Naive B cell (primary cell): Measurements from ENCODE around the gene CAPN10. TPM values are rescaled to one million over a fixed set of nuclear protein-coding genes. Genes with fewer than 3 reads are reported as not detected.

Experiments
- ATAC-seq, 2 donors: fragments of 150-1000 bp; cut with Tn5 transposase; 2 replicates each; pipeline ENCODE4 v1.10.0; 2021; ENCODE audit warnings: low read depth in 2 of 2, mild to moderate bottlenecking in 2 of 2, moderate library complexity in 2 of 2
- DNase-seq: peaks from one replicate; pipeline ENCODE4 v3.0.0; 2022
- H3K27ac Mint-ChIP-seq, 6 donors: one replicate each; pipeline ENCODE4 v1.8.0; 2020 to 2022; ENCODE audit warnings: mild to moderate bottlenecking in 6 of 6, mixed read lengths in 6 of 6, moderate library complexity in 5 of 6, inconsistent platforms in 2 of 6
- H3K27me3 Mint-ChIP-seq, 3 donors: one replicate each; pipeline ENCODE4 v1.8.0; 2021 to 2022; ENCODE audit warnings: mixed read lengths in 3 of 3, mild to moderate bottlenecking in 1 of 3
- H3K36me3 Mint-ChIP-seq, 2 donors: one replicate each; pipeline ENCODE4 v1.8.0; 2020 to 2022; ENCODE audit warnings: mixed read lengths in 2 of 2, inconsistent platforms in 1 of 2, mild to moderate bottlenecking in 1 of 2
- H3K4me1 Mint-ChIP-seq, 3 donors: one replicate each; pipeline ENCODE4 v1.8.0; 2020 to 2022; ENCODE audit warnings: mixed read lengths in 3 of 3, inconsistent platforms in 1 of 3, mild to moderate bottlenecking in 1 of 3, moderate library complexity in 1 of 3
- H3K4me3 Mint-ChIP-seq, 8 donors: one replicate each; pipeline ENCODE4 v1.8.0; 2020 to 2022; ENCODE audit warnings: mild to moderate bottlenecking in 8 of 8, mixed read lengths in 8 of 8, moderate library complexity in 8 of 8, inconsistent platforms in 2 of 8
- H3K9me3 Mint-ChIP-seq, 7 donors: one replicate each; pipeline ENCODE4 v1.8.0; 2020 to 2022; ENCODE audit warnings: mixed read lengths in 7 of 7, mild to moderate bottlenecking in 5 of 7, inconsistent platforms in 2 of 7, moderate library complexity in 1 of 7
- polyA plus RNA-seq, 6 donors: library from polyadenylated mRNA; unstranded; fragments of 300-500 nt; fragmentation: Illumina TruSeq; gene quantifications; one replicate each; pipeline ENCODE4 v1.2.3, GENCODE V29; 2021; ENCODE audit warnings: low read depth in 6 of 6

The CAPN10 gene
- polyA plus RNA-seq, 6 donors from 2014 or later = 1.4 to 19.0 (median 7.5) TPM

DNA sequence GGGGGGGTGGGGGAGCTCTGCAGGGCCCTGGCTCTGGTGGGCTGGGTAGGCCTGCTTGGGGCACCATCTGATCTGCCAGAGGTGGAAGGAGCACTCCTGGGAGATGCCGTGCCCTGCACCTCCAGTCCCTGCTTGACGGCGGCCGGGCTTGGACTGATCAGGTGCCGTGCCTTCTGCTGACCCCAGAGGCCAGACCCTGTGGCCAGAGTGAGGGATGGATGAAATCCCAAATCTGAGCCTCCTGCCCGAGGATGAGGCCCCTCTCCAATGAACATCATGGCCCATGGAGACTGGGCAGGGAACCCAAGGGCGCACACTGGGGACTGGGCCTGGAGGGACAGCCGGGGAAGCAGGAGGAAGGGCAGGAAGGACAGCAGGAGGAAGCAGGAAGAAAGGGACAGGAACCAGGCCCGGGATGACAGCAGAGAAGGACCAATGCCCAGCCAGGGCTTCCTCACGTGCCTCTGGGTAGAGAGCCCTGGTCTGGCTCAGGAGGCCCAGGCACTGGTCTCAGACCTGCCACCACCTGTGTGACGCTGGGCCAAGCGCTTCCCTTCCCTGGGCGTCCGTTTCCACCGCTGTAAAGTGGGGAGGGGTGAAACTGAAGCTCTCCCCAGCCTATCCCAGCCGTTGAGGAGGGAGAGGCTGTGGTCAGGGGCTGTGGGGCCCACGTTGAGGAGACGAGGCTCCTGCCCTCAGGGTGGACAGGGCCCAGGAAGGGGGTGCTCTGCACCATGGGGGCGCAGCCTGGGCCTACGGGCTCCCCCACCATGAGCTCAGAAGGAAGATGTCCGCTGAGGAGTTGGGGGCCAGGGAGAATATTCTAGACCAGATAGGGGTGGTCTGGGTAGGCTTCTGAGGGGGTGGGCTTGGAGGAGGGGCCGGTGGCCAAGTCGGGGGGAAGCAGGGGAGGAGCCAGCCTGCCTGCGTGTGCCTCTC, 37.7 kb downstream of the CAPN10 start:
- peak overlapping the region in 5 of 6 donors; percentile 33 to 95 (median 88) for H3K27ac Mint-ChIP-seq
- no peak for ATAC-seq
- H3K4me3 Mint-ChIP-seq = peak overlapping the region in 5 of 8 donors; percentile 23 to 87 (median 64)
- H3K4me1 Mint-ChIP-seq = peaks cover 17 to 28% (median 26%) of the 10 kb centered on the region in 3 donors
- peaks cover 0 to 5% (median 0%) of the 10 kb centered on the region in 7 donors for H3K9me3 Mint-ChIP-seq
- H3K27me3 Mint-ChIP-seq = peaks cover 5 to 32% (median 7%) of the 10 kb centered on the region in 3 donors
- H3K36me3 Mint-ChIP-seq = no peaks in the 10 kb centered on the region
- no peak for DNase-seq

DNA sequence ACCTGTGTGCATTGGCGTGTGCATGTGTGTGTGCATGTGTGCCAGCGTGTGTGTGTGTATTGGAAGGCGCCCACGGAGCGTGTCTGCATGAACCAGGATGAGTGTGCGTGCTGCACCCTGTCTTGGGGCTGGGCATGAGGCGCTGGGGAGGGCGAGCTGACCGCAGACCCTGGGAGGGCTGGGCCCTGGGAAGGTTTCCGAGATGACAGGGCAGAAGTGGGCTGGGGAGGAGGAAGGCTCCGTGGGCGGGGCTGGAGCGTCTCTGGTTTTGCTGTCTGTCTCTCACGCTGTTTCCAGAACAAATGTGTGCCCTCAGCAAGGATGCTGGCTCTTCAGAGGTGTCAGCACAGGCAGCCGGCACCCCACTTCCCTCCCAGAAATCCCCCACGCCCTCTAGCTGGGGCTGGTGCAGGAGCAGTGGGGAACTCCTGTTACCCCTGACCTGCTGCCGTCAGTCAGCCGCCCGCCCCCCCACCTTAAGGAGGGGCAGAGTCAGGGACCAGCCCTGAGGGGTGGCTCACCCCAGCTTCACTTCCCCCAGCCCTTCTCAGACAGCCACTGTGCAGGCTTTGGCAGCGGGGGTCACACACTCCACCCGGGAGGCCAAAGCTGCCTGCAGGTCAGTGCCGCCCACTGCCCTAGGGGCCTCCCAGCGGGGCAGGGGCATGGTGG, 38.6 kb downstream of the CAPN10 start, which contains the start of gene GPR35:
Gene GPR35, plus strand, starts transcription at position 531 of the 672 bp plus-strand sequence. CDS start 4,473 bp downstream, outside the sequence.
- peak within 1 kb of the TSS; percentile 43 to 87 (median 68) for H3K4me3 Mint-ChIP-seq
- DNase-seq = peak; percentile 71
- H3K9me3 Mint-ChIP-seq = peaks cover 0 to 5% (median 0%) of the 10 kb centered on the region in 7 donors
- H3K27me3 Mint-ChIP-seq = peaks cover 5 to 32% (median 7%) of the 10 kb centered on the region in 3 donors
- peaks cover 17 to 26% (median 23%) of the 10 kb centered on the region in 3 donors for H3K4me1 Mint-ChIP-seq
- H3K36me3 Mint-ChIP-seq = no peaks in the 10 kb centered on the region
- H3K27ac Mint-ChIP-seq = peak within 1 kb of the TSS; percentile 33 to 95 (median 72)
- peak; percentile 75 to 86 for ATAC-seq

DNA sequence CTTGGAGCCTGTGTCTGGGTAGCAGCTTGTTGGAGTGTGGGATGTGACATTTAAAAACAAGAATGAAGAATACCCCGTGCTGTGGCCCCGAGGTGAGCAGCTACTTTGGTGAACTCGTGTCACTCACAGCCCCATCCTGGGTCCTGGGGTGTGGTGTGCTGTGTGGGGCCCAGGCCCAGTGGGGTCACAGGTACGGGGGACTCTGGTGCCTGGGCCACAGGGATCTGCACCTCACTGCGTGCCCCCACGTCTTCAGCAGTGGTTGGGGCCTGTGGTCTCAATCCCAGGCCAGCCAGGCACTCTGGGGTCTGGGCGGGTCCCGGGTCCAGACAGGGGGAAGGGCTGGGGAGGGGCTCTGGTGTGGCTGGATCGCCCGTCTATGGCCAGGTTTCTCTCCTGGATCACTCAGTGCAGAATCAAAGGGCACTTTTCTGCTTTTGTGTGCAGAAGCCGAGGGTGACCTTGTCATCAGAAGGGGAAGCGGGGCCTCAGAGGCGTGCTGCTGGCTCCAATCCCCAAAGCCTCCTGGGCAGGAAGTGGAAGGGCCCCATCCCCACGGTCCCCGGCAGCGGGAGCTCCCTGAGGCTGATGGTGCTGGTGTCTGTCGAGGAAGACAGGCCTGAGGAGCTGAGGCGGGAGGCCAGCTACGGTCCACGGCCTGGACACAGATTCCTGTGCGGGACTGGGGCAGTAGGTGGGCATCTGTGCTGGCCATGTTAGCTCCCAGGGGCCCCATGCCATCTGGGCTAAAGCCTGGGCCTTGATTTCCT, 40.2 kb downstream of the CAPN10 start:
- Mint-ChIP-seq H3K27ac (peak overlapping the region in 3 of 6 donors; percentile 68 to 92 (median 84)), H3K27me3 (peaks cover 5 to 32% (median 7%) of the 10 kb centered on the region in 3 donors), H3K4me1 (peaks cover 11 to 26% (median 16%) of the 10 kb centered on the region in 3 donors), H3K36me3 (no peaks in the 10 kb centered on the region), H3K9me3 (peaks cover 0 to 1% (median 0%) of the 10 kb centered on the region in 7 donors), H3K4me3 (peak overlapping the region in 3 of 8 donors; percentile 11 to 33 (median 22))
- ATAC-seq = peak; percentile 13 to 32
- DNase-seq = no peak

DNA sequence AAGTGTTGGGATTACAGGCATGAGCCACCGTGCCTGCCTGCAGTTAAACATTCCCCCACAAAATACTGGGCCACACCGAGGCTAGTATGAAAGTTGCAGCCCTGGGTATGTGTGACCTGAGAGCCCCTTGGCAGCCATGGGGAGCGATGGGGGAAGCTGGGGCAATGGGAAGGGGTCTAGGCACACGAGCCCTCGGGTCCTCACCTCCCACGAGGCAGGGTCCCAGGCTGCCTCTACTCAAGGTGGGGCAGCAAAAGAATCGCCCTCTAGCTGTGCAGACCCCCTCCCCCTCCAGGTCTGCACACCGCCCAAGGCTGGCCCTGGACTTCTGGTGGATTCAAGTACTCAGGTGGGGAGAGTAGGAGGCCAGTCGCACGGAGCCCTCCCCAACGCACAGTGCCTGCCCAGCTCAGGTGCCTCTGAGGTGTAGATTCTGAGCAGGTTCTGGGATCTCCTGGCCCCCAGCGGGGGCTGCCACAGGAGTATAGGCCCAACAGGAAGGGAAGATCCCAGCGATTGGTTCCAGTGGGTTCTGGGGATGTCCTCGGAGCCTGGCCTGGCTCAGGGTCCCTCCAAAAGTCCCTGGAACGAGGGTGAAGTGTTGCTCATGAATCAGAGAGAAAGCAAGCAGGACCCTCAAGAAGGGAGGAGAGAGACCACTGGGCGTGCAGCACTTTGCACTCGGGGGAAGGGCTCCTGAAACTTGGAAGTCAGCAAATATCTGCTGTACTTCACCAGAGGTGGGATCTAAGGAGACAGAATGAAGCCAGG, 41.4 kb downstream of the CAPN10 start:
- ATAC-seq (no peak), DNase-seq (no peak)
- H3K9me3 Mint-ChIP-seq = peaks cover 0 to 7% (median 5%) of the 10 kb centered on the region in 7 donors
- no peak overlapping the region for H3K4me3 Mint-ChIP-seq
- peaks cover 11 to 26% (median 16%) of the 10 kb centered on the region in 3 donors for H3K4me1 Mint-ChIP-seq
- H3K27me3 Mint-ChIP-seq = peaks cover 4 to 21% (median 5%) of the 10 kb centered on the region in 3 donors
- H3K27ac Mint-ChIP-seq = peak overlapping the region in 1 of 6 donors; percentile 69
- H3K36me3 Mint-ChIP-seq = peaks cover 0 to under 1% of the 10 kb centered on the region in 2 donors

DNA sequence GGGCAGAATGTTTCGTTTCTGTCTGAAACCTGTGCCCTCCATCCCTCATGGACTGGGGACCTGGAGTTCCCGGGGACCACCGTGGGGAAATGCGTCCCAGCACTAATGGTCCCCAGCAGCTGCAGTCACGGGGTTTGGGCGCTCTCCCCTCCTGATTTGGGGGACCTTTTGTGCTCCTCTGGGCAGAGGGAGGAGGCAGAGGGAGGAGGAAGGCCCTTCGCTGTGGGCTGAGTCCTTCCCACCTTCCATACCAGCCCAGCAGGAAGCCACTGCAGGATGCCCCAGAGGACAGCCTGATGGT, 41.9 kb downstream of the CAPN10 start:
- Mint-ChIP-seq H3K27ac (no peak overlapping the region), H3K36me3 (peaks cover 4 to 6% of the 10 kb centered on the region in 2 donors), H3K27me3 (peaks cover 4 to 16% (median 5%) of the 10 kb centered on the region in 3 donors), H3K9me3 (peaks cover 4 to 13% (median 10%) of the 10 kb centered on the region in 7 donors), H3K4me3 (no peak overlapping the region), H3K4me1 (peaks cover 11 to 26% (median 16%) of the 10 kb centered on the region in 3 donors)
- ATAC-seq (no peak), DNase-seq (no peak)

DNA sequence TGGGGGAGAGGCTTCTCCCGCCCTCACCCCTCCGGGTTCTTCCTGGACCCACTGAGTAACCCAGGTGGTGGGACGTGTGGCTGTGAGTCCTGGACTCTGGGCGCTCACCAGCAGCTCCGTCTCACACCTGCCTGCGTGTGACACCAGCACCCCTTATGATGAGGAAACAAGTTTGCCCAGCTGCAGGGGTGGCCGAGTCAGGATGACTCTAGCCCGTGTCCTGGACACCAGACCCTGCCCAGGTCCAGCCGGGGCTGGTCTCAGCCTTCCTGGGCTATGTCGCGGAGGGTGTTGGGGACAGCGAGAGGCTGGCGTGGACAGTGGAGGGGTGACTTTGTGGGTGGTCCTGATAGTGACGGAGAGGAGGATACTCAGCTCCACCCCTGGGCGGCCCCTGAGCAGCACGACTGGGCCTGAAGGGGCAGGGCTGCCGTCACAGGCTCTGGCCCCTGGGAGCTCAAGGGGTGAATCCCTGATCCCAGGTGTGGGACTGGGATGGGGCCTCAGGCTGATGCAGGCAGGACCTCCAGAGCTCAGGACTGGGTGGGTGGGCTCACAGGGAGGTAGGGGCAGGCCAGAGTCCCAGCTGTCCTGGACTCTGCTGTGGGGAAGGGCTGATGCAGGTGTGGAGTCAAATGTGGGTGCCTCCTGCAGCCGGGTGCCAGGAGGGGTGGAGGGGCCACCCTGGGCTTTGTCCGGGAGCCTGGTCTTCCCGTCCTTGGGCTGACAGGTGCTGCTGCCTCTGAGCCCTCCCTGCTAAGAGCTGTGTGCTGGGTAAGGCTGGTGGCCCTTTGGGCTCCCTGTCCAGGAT, 42.5 kb downstream of the CAPN10 start:
- DNase-seq = no peak
- Mint-ChIP-seq H3K36me3 (peaks cover 9 to 10% of the 10 kb centered on the region in 2 donors), H3K27ac (peak overlapping the region in 1 of 6 donors; percentile 26), H3K4me1 (peaks cover 11 to 25% (median 16%) of the 10 kb centered on the region in 3 donors), H3K4me3 (no peak overlapping the region), H3K9me3 (peaks cover 6 to 17% (median 14%) of the 10 kb centered on the region in 7 donors), H3K27me3 (peaks cover 4 to 14% (median 5%) of the 10 kb centered on the region in 3 donors)
- ATAC-seq = no peak

DNA sequence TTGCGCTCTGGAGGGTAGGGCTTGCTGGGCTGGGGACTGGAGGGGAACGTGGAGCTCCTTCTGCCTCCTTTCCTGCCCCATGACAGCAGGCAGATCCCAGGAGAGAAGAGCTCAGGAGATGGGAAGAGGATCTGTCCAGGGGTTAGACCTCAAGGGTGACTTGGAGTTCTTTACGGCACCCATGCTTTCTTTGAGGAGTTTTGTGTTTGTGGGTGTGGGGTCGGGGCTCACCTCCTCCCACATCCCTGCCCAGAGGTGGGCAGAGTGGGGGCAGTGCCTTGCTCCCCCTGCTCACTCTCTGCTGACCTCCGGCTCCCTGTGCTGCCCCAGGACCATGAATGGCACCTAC, 43.1 kb downstream of the CAPN10 start:
- Mint-ChIP-seq H3K27me3 (peaks cover 4 to 10% (median 5%) of the 10 kb centered on the region in 3 donors), H3K9me3 (peaks cover 9 to 23% (median 19%) of the 10 kb centered on the region in 7 donors), H3K4me1 (peaks cover 10 to 19% (median 16%) of the 10 kb centered on the region in 3 donors), H3K36me3 (peaks cover 15% of the 10 kb centered on the region in 2 donors), H3K4me3 (no peak overlapping the region), H3K27ac (no peak overlapping the region)
- no peak for DNase-seq
- ATAC-seq = no peak

DNA sequence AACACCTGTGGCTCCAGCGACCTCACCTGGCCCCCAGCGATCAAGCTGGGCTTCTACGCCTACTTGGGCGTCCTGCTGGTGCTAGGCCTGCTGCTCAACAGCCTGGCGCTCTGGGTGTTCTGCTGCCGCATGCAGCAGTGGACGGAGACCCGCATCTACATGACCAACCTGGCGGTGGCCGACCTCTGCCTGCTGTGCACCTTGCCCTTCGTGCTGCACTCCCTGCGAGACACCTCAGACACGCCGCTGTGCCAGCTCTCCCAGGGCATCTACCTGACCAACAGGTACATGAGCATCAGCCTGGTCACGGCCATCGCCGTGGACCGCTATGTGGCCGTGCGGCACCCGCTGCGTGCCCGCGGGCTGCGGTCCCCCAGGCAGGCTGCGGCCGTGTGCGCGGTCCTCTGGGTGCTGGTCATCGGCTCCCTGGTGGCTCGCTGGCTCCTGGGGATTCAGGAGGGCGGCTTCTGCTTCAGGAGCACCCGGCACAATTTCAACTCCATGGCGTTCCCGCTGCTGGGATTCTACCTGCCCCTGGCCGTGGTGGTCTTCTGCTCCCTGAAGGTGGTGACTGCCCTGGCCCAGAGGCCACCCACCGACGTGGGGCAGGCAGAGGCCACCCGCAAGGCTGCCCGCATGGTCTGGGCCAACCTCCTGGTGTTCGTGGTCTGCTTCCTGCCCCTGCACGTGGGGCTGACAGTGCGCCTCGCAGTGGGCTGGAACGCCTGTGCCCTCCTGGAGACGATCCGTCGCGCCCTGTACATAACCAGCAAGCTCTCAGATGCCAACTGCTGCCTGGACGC, 43.6 kb downstream of the CAPN10 start:
- Mint-ChIP-seq H3K27ac (no peak overlapping the region), H3K9me3 (peaks cover 13 to 28% (median 24%) of the 10 kb centered on the region in 7 donors), H3K4me3 (no peak overlapping the region), H3K4me1 (peaks cover 4 to 13% (median 12%) of the 10 kb centered on the region in 3 donors), H3K27me3 (peaks cover 0 to 5% (median 4%) of the 10 kb centered on the region in 3 donors), H3K36me3 (peaks cover 18 to 21% of the 10 kb centered on the region in 2 donors)
- ATAC-seq = no peak
- DNase-seq = no peak

DNA sequence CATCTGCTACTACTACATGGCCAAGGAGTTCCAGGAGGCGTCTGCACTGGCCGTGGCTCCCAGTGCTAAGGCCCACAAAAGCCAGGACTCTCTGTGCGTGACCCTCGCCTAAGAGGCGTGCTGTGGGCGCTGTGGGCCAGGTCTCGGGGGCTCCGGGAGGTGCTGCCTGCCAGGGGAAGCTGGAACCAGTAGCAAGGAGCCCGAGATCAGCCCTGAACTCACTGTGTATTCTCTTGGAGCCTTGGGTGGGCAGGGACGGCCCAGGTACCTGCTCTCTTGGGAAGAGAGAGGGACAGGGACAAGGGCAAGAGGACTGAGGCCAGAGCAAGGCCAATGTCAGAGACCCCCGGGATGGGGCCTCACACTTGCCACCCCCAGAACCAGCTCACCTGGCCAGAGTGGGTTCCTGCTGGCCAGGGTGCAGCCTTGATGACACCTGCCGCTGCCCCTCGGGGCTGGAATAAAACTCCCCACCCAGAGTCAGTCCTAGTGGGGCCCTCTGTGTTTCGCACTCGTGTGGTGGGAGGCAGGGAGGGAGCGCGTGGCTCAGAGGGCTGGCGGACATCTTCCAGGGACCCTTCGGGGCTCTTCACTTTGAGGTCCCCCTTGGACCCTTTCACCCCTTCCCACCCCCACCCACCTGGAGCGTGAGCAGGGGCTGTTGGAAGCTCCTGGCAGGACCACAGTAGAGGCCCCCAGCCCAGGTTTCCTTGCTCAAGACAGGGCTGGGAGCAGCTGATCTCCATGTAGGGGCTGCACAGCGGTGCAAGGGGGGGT, 44.4 kb downstream of the CAPN10 start:
- peaks cover 13 to 30% (median 24%) of the 10 kb centered on the region in 7 donors for H3K9me3 Mint-ChIP-seq
- H3K27me3 Mint-ChIP-seq = no peaks in the 10 kb centered on the region
- ATAC-seq = no peak
- H3K4me1 Mint-ChIP-seq = peaks cover 0 to 10% (median 7%) of the 10 kb centered on the region in 3 donors
- H3K27ac Mint-ChIP-seq = no peak overlapping the region
- peaks cover 18 to 21% of the 10 kb centered on the region in 2 donors for H3K36me3 Mint-ChIP-seq
- DNase-seq = no peak
- H3K4me3 Mint-ChIP-seq = no peak overlapping the region

DNA sequence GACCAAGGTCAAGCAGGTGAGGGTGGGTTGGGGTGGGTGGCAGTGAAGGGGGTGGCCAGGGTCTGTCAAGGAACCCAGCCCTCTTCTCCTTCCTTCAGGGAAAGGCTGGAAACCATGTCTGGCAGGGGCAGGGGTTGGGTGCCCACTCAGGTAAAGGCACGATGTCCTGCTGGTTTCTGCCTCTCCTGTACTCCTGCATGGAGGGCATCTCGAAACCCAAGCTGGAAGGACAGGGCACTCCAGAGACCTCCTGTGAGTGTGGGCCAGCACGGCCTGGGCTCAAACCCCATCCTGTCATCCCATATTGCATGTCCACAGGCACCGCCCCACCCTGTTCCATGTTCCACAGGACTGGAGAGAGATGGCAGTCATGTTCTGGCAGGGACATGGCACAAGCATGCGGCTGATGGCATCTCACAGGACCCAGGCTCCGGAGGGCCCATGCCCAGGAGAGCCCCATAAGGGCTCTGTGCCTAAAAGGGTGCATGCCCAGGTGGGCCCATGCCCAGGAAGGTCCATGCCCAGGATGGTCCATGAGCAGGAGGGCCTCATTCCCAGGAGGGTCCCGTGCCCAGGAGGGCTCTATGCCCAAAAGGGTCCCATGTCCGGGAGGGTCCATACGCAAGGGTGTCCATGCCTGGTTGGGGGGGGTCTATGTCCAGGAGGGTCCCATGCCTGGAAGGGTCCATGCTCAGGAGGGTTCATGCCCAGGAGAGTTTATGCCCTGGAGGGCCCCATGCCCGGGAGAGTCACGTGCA, 45.2 kb downstream of the CAPN10 start:
- H3K4me1 Mint-ChIP-seq = peaks cover 0 to 4% (median 3%) of the 10 kb centered on the region in 3 donors
- H3K36me3 Mint-ChIP-seq = peaks cover 18 to 21% of the 10 kb centered on the region in 2 donors
- H3K27ac Mint-ChIP-seq = no peak overlapping the region
- peaks cover 13 to 30% (median 24%) of the 10 kb centered on the region in 7 donors for H3K9me3 Mint-ChIP-seq
- DNase-seq = no peak
- no peaks in the 10 kb centered on the region for H3K27me3 Mint-ChIP-seq
- no peak overlapping the region for H3K4me3 Mint-ChIP-seq
- ATAC-seq = no peak
